GM11168 (cell line): Measurements from ENCODE around the gene CACNA1C.

Experiments
- in situ Hi-C: fragments of 300-500 bp; cut with MboI; formaldehyde crosslinking; loops from one replicate; pipeline ENCODE4 v1.12.0; 2022; ENCODE audit warnings: low sequenced_read_pairs; ENCODE audit not compliant: unreplicated experiment

The CACNA1C gene

GRCh38 chr12:2324387-2324786 lies 271.6 kb downstream of the CACNA1C start:
- in situ Hi-C loops = no loop called here

DNA sequence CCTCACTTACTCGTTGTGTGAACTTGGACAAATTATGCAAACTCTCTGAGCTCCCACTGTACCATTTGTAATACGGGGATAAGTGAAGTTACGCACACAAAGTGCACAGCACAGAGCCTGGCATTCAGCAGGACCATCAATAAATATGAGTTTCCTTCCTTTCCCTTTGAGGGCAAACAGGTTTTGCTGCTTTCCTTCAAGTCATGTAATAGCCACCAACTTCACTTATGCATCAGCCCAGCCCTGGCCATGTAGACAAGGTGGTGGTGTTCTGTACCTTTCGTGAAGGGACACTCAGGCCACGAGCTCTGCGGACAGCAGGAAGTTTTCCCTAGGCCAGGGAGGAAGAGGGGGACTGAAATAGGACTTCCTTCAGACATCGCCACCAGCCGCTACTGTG lies 272.7 kb downstream of the CACNA1C start:
- in situ Hi-C loops = no loop called here

DNA sequence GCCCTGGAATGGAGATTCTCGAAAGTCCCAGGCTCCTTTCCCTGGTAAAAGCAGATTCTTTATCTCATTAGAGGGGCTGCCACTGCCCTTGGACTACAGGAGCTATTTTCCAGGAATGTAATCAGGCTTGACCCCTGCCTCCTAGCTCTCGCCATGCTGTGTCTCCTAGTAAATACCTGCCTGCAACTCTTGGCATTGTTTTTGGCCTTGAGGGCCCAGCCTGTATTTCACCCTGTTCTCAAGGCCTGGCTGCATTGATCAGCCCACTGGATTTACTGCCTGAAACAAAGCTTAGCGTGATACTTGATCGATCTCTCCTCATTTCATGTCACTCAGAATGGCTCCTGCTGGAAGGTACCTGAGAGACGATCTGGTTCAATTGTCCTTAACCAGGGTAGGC lies 273.7 kb downstream of the CACNA1C start:
- in situ Hi-C loops = no loop called here

GRCh38 chr12:2328661-2329060 lies 275.9 kb downstream of the CACNA1C start:
- in situ Hi-C loops = no loop called here

GRCh38 chr12:2329661-2330210 lies 276.9 kb downstream of the CACNA1C start:
- in situ Hi-C loops = no loop called here

- in situ Hi-C loops = no loop called here
These were observed 279.4 kb downstream of the CACNA1C start for GRCh38 chr12:2332236-2332635.

GRCh38 chr12:2332947-2333346 lies 280.2 kb downstream of the CACNA1C start:
- in situ Hi-C loops = no loop called here

DNA sequence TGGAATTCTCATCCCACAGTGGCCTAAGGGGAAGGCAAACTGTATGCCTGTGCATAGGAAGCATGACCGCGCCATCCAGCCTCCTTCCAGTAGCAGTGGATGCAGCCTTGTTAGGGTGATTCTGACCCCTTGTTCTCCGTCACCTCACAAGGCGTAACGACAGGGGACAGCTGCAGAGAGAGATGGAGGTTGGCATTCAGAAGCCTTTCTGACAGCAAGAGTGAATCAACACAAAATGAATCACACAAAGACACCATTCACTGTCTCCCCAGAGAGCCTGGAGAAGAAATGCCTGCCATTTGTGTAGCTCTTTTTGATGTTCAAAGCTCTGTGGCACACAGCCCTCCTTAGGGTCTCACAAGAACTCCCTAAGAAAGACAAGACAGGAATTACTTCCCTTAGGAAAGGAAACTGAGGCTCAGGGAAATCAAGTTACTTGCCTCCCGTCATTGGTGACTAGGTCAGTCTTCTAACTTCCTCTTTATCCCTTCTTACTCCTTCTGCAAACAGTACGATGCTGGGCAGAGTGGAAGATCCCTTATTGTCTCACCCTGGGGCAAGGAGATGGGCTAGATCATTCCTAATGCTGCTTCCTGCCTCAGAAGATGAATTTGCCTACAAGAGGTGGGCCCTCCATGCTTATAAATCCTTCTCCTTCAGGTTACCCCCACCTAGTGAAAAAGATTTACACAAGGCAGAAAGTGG lies 280.9 kb downstream of the CACNA1C start:
- in situ Hi-C loops = no loop called here

DNA sequence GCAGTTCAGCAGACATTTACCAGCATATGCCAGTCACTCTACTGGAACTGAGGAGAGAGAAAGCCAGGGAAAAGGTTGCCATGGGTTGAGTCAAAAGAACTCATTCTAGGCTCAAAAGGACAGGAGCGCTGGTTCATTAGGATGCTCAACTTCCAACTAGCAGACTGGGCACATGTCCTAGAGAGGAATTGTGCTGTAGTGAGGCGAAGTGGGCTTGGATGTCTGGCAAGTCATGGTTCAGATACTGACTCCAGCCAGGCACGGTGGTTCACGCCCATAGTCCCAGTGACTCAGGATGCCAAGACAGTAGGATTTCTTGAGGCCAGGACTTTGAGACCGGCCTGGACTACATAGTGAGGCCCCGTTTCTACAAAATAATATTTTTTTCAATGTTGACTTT lies 281.5 kb downstream of the CACNA1C start:
- in situ Hi-C loops = no loop called here

DNA sequence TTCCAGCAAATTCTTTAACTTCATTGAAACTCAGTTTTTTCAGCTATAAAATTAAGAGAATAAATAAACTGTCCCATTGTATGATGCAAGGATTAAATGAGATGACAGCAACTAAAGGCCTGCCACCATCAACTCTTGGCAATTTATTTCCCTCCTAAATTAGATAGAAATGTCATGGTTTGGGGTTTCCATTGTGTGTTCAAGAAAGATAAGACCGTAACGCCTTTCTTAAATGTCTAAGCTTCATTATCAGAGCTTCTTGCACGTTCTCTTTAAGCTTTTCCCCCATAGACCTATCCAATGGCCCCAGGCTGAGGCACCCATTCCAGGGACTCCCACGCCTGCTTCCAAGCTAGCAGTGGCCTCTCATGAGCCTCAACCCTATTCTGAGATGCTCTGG lies 281.9 kb downstream of the CACNA1C start:
- in situ Hi-C loops = no loop called here

- in situ Hi-C loops = no loop called here
These were observed 282.3 kb downstream of the CACNA1C start for GRCh38 chr12:2335109-2335508.

GRCh38 chr12:2335513-2335912 lies 282.7 kb downstream of the CACNA1C start:
- in situ Hi-C loops = no loop called here

- in situ Hi-C loops = no loop called here
These were observed 283.1 kb downstream of the CACNA1C start for GRCh38 chr12:2335916-2336315.

DNA sequence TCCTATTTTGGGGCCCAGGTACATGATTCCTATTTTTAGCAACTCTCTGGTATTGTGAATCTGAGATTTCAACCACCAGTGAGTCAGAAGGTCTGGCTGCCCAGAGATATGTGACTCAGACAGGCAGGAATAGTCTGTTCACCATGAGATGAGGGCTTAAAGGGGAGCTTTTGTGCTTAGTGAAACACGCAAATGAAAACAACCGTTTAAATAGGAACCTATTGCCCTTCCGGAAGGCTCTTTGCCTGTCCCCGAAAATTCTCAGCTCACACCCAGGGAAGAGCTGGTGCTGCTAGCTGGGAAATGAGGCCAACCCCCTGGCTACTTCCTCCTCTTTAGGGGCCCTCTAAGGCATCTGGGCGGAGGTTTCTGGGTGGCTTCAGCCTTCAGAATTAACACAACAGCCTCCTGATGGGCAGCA lies 283.6 kb downstream of the CACNA1C start:
- in situ Hi-C loops = no loop called here

GRCh38 chr12:2337031-2338010 lies 284.5 kb downstream of the CACNA1C start:
- in situ Hi-C loops = no loop called here

DNA sequence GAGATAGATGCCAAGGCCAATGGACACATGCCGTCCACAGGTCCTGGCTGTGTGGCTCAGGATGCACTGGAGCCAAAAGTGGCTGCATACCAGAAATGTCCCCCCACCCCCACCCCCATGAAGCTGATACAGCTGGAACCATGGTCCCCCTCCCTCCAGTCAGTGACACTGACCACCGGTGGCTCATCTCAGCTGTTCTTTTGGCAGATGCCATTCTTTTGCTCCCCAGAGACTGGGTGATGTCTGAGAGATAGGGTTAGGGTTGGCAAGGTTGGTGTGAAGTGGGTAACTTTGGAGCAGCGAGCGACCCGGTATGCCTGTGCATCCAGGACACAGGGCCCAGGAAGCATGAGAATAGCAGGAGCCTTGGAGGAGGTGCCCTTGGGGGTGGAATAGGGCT lies 285.6 kb downstream of the CACNA1C start:
- in situ Hi-C loops = no loop called here

DNA sequence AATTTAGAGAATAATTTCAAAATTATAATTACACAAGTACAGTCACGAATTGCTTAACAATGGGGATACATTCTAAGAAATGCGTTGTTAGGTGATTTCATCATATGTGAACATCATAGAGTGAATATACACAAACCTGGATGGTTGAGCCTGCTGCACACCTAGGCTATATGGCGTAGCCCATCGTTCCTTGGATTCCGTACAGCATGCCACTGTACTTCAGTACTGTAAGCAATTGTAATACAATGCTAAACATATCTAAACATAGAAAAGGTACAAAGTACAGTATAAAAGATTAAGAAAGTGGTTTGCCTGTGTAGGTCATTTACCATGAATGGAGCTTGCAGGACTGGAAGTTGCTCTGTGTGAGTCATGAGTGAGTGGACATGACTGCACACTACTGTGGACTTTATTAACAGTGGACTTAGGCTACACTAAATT lies 286.2 kb downstream of the CACNA1C start:
- in situ Hi-C loops = no loop called here

DNA sequence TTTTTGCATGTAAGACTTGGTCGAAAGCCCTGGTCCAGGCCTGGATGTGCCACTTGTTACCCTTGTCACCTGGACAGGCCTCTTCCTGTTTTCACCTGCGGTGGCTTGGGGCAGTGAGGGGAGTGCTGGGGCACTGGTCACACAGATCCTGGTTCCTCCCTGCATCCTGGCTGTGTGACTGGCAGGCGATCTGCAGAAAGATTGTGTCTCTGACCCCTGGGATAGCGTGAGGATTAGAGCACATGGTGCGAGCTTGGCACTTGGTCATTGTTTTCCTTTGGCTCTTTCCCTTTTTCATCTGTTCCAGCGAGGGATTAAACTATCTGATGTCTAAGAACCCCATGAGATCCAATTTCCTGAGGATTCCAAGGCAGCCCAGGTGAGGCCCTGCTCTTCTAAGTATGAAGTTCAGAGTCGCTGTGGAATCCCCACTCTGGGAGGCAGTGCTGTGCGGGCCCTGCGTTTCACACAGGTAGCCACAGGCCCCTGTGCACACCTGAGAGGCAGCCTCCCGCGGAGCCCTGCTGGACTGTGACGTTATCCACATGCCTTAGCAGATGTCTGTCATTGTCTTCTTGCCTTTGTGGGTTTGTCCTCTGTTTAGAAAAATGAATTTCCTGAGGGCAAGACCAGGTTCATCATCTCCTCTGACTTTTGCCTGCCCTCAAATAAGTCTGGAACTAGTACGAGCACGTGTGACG lies 288.4 kb downstream of the CACNA1C start:
- in situ Hi-C loops = no loop called here

- in situ Hi-C loops = no loop called here
These were observed 289.1 kb downstream of the CACNA1C start for GRCh38 chr12:2341871-2342270.

GRCh38 chr12:2343681-2344080 lies 290.9 kb downstream of the CACNA1C start:
- in situ Hi-C loops = no loop called here
